Stimulated activated CD8-positive, alpha-beta memory T cell treated with anti-CD3 and anti-CD28 coated beads, Interleukin-15, amount 100 ng/mL, for 4 hours (primary cell): ENCODE results near the gene PPM1H.

ENCODE experiments used
- DNase-seq, 2 donors: peaks; one replicate each; pipeline ENCODE4 v3.0.0-alpha.2; 2020; ENCODE audit warnings: low read depth in 2 of 2

Gene PPM1H

GRCh38 chr12:62873826-62874448 lies 61.0 kb downstream of the PPM1H start:
- DNase-seq = no peak

- no peak for DNase-seq
Measured at GRCh38 chr12:62873116-62873825, 61.7 kb downstream of the PPM1H start.

GRCh38 chr12:62868820-62869219 lies 66.1 kb downstream of the PPM1H start:
- no peak for DNase-seq

GRCh38 chr12:62866451-62867082 lies 68.4 kb downstream of the PPM1H start:
- no peak for DNase-seq

- no peak for DNase-seq
Measured at GRCh38 chr12:62865937-62866336, 69.0 kb downstream of the PPM1H start.

- no peak for DNase-seq
Measured at GRCh38 chr12:62865065-62865464, 69.9 kb downstream of the PPM1H start.

- DNase-seq = no peak
Measured at GRCh38 chr12:62862259-62862881, 72.6 kb downstream of the PPM1H start.

- no peak for DNase-seq
Measured at GRCh38 chr12:62861586-62861985, 73.4 kb downstream of the PPM1H start.

- DNase-seq = no peak
Measured at GRCh38 chr12:62860501-62861411, 74.2 kb downstream of the PPM1H start.

- DNase-seq = no peak
Measured at GRCh38 chr12:62860020-62860419, 74.9 kb downstream of the PPM1H start.

- no peak for DNase-seq
Measured at GRCh38 chr12:62859321-62859737, 75.6 kb downstream of the PPM1H start.

- DNase-seq = no peak
Measured at GRCh38 chr12:62856454-62856853, 78.5 kb downstream of the PPM1H start.

- DNase-seq = no peak
Measured at GRCh38 chr12:62854024-62854423, 80.9 kb downstream of the PPM1H start.

- DNase-seq = no peak
Measured at GRCh38 chr12:62849398-62849797, 85.6 kb downstream of the PPM1H start.

GRCh38 chr12:62848418-62848817 lies 86.5 kb downstream of the PPM1H start:
- DNase-seq = no peak

- DNase-seq = no peak
Measured at GRCh38 chr12:62847709-62848108, 87.2 kb downstream of the PPM1H start.

GRCh38 chr12:62846491-62846890 lies 88.5 kb downstream of the PPM1H start:
- no peak for DNase-seq

GRCh38 chr12:62844915-62845314 lies 90.0 kb downstream of the PPM1H start:
- no peak for DNase-seq

- no peak for DNase-seq
Measured at GRCh38 chr12:62843716-62844115, 91.2 kb downstream of the PPM1H start.

GRCh38 chr12:62841846-62842245 lies 93.1 kb downstream of the PPM1H start:
- DNase-seq = no peak

GRCh38 chr12:62840806-62841205 lies 94.1 kb downstream of the PPM1H start:
- no peak for DNase-seq
